Mucosa of descending colon (tissue), 3 donors: Measurements from ENCODE around the gene CXXC5. TPM values are rescaled to one million over a fixed set of nuclear protein-coding genes. Genes with fewer than 3 reads are reported as not detected.

Experiments used
- ATAC-seq: fragments of 200-7000 bp; cut with Tn5 transposase; one replicate; pipeline ENCODE4 v1.9.1; 2020; ENCODE audit warnings: mild to moderate bottlenecking, moderate library complexity
- DNase-seq, 3 donors: peaks; one replicate each; pipeline ENCODE4 v3.0.0-alpha.2; 2020
- H3K36me3 ChIP-seq: fragments of 200-600 bp; one replicate; pipeline ENCODE4 v1.8.0; 2021; ENCODE audit warnings: low read depth, mild to moderate bottlenecking
- H3K4me1 ChIP-seq: fragments of 200-600 bp; one replicate; pipeline ENCODE4 v1.8.0; 2021; ENCODE audit warnings: low read depth, mild to moderate bottlenecking
- H3K4me3 ChIP-seq: fragments of 200-600 bp; one replicate; pipeline ENCODE4 v1.8.0; 2021; ENCODE audit warnings: mild to moderate bottlenecking
- H3K9me3 ChIP-seq: fragments of 200-600 bp; one replicate; pipeline ENCODE4 v1.8.0; 2021; ENCODE audit warnings: mild to moderate bottlenecking
- intact Hi-C, 2 donors: fragments of 100-400 bp; cut with DNase I in 1 of 2; cut with micrococcal nuclease in 1 of 2; formaldehyde crosslinking; loops; one replicate each; pipeline versions ENCODE4 v1.11.0 to v1.11.1; 2022; cut with DNase I, micrococcal nuclease
- total RNA-seq, 3 donors: library from RNA; stranded (reverse); fragmentation: NEBNext Ultra II Directional in 2 of 3; extraction: Animal tissue kit (Norgen Biotek cat#: 25700) in 2 of 3; gene quantifications; one replicate each; pipeline versions ENCODE4 v1.2.1 to v1.2.4, GENCODE V29; 2021 to 2023
- TF ChIP-seq, protein P1 (sequence below): fragments of 200-600 bp; IDR thresholded peaks from one replicate; pipeline ENCODE4 v1.8.0; 2022; ENCODE audit warnings: antibody characterized with exemption, mild to moderate bottlenecking
- donor health status: DM: no; HTN: no; CAD: no; lungs with moderate emphysema.
- donor health status: DM: no; HTN: no; CAD: no.
- donor health status: DM: no; HTN: yes; CAD: no.

The CXXC5 gene
- total RNA-seq, 3 donors from 2014 or later, result 28.1 to 31.0 (median 28.3) TPM

- DNase-seq (peak in 2 of 3 donors; percentile 49 to 64), ATAC-seq (no peak)
- intact Hi-C loops, result no loop called here
- H3K4me3 ChIP-seq, result no peak overlapping the region
- H3K4me1 ChIP-seq, result peaks cover 50% of the 10 kb centered on the region
- H3K9me3 ChIP-seq, result no peaks in the 10 kb centered on the region
- TF ChIP-seq, protein P1, sequence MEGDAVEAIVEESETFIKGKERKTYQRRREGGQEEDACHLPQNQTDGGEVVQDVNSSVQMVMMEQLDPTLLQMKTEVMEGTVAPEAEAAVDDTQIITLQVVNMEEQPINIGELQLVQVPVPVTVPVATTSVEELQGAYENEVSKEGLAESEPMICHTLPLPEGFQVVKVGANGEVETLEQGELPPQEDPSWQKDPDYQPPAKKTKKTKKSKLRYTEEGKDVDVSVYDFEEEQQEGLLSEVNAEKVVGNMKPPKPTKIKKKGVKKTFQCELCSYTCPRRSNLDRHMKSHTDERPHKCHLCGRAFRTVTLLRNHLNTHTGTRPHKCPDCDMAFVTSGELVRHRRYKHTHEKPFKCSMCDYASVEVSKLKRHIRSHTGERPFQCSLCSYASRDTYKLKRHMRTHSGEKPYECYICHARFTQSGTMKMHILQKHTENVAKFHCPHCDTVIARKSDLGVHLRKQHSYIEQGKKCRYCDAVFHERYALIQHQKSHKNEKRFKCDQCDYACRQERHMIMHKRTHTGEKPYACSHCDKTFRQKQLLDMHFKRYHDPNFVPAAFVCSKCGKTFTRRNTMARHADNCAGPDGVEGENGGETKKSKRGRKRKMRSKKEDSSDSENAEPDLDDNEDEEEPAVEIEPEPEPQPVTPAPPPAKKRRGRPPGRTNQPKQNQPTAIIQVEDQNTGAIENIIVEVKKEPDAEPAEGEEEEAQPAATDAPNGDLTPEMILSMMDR, result no peak
- H3K36me3 ChIP-seq, result no peaks in the 10 kb centered on the region
These were observed 1.1 kb upstream of the CXXC5 start for GRCh38 chr5:139646912-139647505.

- Histone ChIP-seq H3K4me3 (no peak overlapping the region), H3K36me3 (no peaks in the 10 kb centered on the region), H3K4me1 (peaks cover 46% of the 10 kb centered on the region), H3K9me3 (no peaks in the 10 kb centered on the region)
- TF ChIP-seq, protein P1, result no peak
- peak in 2 of 3 donors; percentile 49 to 56 for DNase-seq
- ATAC-seq, result no peak
- intact Hi-C loops, result no loop called here
These were observed 494 bp upstream of the CXXC5 start for GRCh38 chr5:139647506-139648204.

GRCh38 chr5:139649082-139649991 is 1.2 kb downstream of the CXXC5 start:
- Histone ChIP-seq H3K36me3 (no peaks in the 10 kb centered on the region), H3K9me3 (no peaks in the 10 kb centered on the region), H3K4me3 (peak overlapping the region; percentile 80), H3K4me1 (peaks cover 38% of the 10 kb centered on the region)
- TF ChIP-seq, protein P1, result no peak
- DNase-seq, result peak in 2 of 3 donors; percentile 66 to 75
- intact Hi-C loops, result no loop called here
- ATAC-seq, result peak; percentile 22

GRCh38 chr5:139650031-139650688 is 2.0 kb downstream of the CXXC5 start:
- DNase-seq (peak in 2 of 3 donors; percentile 71 to 74), ATAC-seq (no peak)
- no peaks in the 10 kb centered on the region for H3K36me3 ChIP-seq
- H3K4me1 ChIP-seq, result peaks cover 40% of the 10 kb centered on the region
- TF ChIP-seq, protein P1, result peak; percentile 17
- intact Hi-C loops, result no loop called here
- H3K9me3 ChIP-seq, result no peaks in the 10 kb centered on the region
- H3K4me3 ChIP-seq, result peak overlapping the region; percentile 80

GRCh38 chr5:139650689-139651042 is 2.5 kb downstream of the CXXC5 start:
- H3K4me1 ChIP-seq, result peaks cover 44% of the 10 kb centered on the region

More at GRCh38 chr5:139650689-139651042, 2.5 kb downstream of the CXXC5 start:
- ATAC-seq (peak; percentile 13), DNase-seq (peak; percentile 61 to 65 (median 63))
- H3K4me3 ChIP-seq, result peak overlapping the region; percentile 80
- H3K9me3 ChIP-seq, result no peaks in the 10 kb centered on the region
- H3K36me3 ChIP-seq, result no peaks in the 10 kb centered on the region
- TF ChIP-seq, protein P1, result no peak
- intact Hi-C loops, result no loop called here
